BLaER1 (cell line): ENCODE data around the gene ADAMTS8.

Experiments used
- H3K27ac ChIP-seq: shearing (Covaris generic); formaldehyde crosslinking; 2 replicates; pipeline ENCODE4 v1.8.1; 2022
- H3K27me3 ChIP-seq: shearing (Covaris generic); formaldehyde crosslinking; 2 replicates; pipeline ENCODE4 v1.8.1; 2022
- H3K36me3 ChIP-seq: shearing (Covaris generic); formaldehyde crosslinking; 2 replicates; pipeline ENCODE4 v1.8.1; 2022
- H3K4me1 ChIP-seq: shearing (Covaris generic); formaldehyde crosslinking; 2 replicates; pipeline ENCODE4 v1.8.1; 2022
- H3K4me2 ChIP-seq: shearing (Covaris generic); formaldehyde crosslinking; 2 replicates; pipeline ENCODE4 v1.8.1; 2022
- H3K4me3 ChIP-seq: shearing (Covaris generic); formaldehyde crosslinking; 2 replicates; pipeline ENCODE4 v1.8.1; 2022
- H3K9ac ChIP-seq: shearing (Covaris generic); formaldehyde crosslinking; 2 replicates; pipeline ENCODE4 v1.8.1; 2022
- H3K9me3 ChIP-seq: shearing (Covaris generic); formaldehyde crosslinking; 2 replicates; pipeline ENCODE4 v1.8.1; 2022
- H4K20me1 ChIP-seq: shearing (Covaris generic); formaldehyde crosslinking; 2 replicates; pipeline ENCODE4 v1.8.1; 2022
- Cebpa-rat ChIP-seq: shearing (Covaris generic); IDR thresholded peaks from 2 replicates; pipeline ENCODE4 v1.8.1; 2022

ADAMTS8 gene

GRCh38 chr11:130459521-130459920, 31.1 kb upstream of the ADAMTS8 start:
- no peak overlapping the region for H3K9ac ChIP-seq
- H3K36me3 ChIP-seq = no peaks in the 10 kb centered on the region
- no peak overlapping the region for H3K4me2 ChIP-seq
- no peak overlapping the region for H3K4me3 ChIP-seq
- peaks cover 20% of the 10 kb centered on the region for H3K4me1 ChIP-seq
- TF ChIP-seq Cebpa-rat = no peak
- no peaks in the 10 kb centered on the region for H3K9me3 ChIP-seq
- H4K20me1 ChIP-seq = no peaks in the 10 kb centered on the region
- H3K27ac ChIP-seq = no peak overlapping the region
- H3K27me3 ChIP-seq = no peaks in the 10 kb centered on the region

- no peaks in the 10 kb centered on the region for H3K27me3 ChIP-seq
- no peaks in the 10 kb centered on the region for H3K36me3 ChIP-seq
- H3K9ac ChIP-seq = no peak overlapping the region
Measured at GRCh38 chr11:130458410-130458729, 30.0 kb upstream of the ADAMTS8 start.

GRCh38 chr11:130457623-130458409, 29.4 kb upstream of the ADAMTS8 start:
- H4K20me1 ChIP-seq = no peaks in the 10 kb centered on the region
- no peaks in the 10 kb centered on the region for H3K9me3 ChIP-seq
- H3K9ac ChIP-seq = no peak overlapping the region
- no peak overlapping the region for H3K27ac ChIP-seq
- H3K4me1 ChIP-seq = peaks cover 20% of the 10 kb centered on the region
- no peaks in the 10 kb centered on the region for H3K27me3 ChIP-seq
- no peak overlapping the region for H3K4me3 ChIP-seq
- H3K36me3 ChIP-seq = no peaks in the 10 kb centered on the region
- no peak for TF ChIP-seq Cebpa-rat
- H3K4me2 ChIP-seq = no peak overlapping the region

More at GRCh38 chr11:130458410-130458729, 30.0 kb upstream of the ADAMTS8 start:
- Histone ChIP-seq H3K4me1 (peaks cover 20% of the 10 kb centered on the region), H3K4me3 (no peak overlapping the region), H3K4me2 (no peak overlapping the region), H4K20me1 (no peaks in the 10 kb centered on the region), H3K9me3 (no peaks in the 10 kb centered on the region), H3K27ac (no peak overlapping the region)
- TF ChIP-seq Cebpa-rat = no peak

GRCh38 chr11:130456286-130456685, 27.9 kb upstream of the ADAMTS8 start:
- no peak for TF ChIP-seq Cebpa-rat
- no peak overlapping the region for H3K4me2 ChIP-seq
- peaks cover 17% of the 10 kb centered on the region for H3K4me1 ChIP-seq
- H3K9ac ChIP-seq = no peak overlapping the region
- no peaks in the 10 kb centered on the region for H3K27me3 ChIP-seq
- H3K9me3 ChIP-seq = no peaks in the 10 kb centered on the region
- no peaks in the 10 kb centered on the region for H3K36me3 ChIP-seq
- H3K4me3 ChIP-seq = no peak overlapping the region
- no peak overlapping the region for H3K27ac ChIP-seq
- no peaks in the 10 kb centered on the region for H4K20me1 ChIP-seq

GRCh38 chr11:130455483-130456127, 27.2 kb upstream of the ADAMTS8 start:
- Histone ChIP-seq H3K9ac (no peak overlapping the region), H3K27me3 (no peaks in the 10 kb centered on the region), H4K20me1 (no peaks in the 10 kb centered on the region), H3K4me1 (peaks cover 12% of the 10 kb centered on the region), H3K4me2 (no peak overlapping the region), H3K4me3 (no peak overlapping the region), H3K27ac (no peak overlapping the region), H3K9me3 (no peaks in the 10 kb centered on the region), H3K36me3 (no peaks in the 10 kb centered on the region)
- no peak for TF ChIP-seq Cebpa-rat

GRCh38 chr11:130454491-130455252, 26.3 kb upstream of the ADAMTS8 start:
- Histone ChIP-seq H3K36me3 (no peaks in the 10 kb centered on the region), H4K20me1 (no peaks in the 10 kb centered on the region), H3K27ac (no peak overlapping the region), H3K4me3 (no peak overlapping the region), H3K9me3 (no peaks in the 10 kb centered on the region), H3K4me1 (0 out of 2 replicates have a peak, but pooled peaks cover 9% of the 10 kb centered on the region), H3K4me2 (no peak overlapping the region), H3K27me3 (peaks cover 1% of the 10 kb centered on the region; the same call in 1 of the 2 replicates), H3K9ac (no peak overlapping the region)
- no peak for TF ChIP-seq Cebpa-rat

GRCh38 chr11:130452940-130453339, 24.5 kb upstream of the ADAMTS8 start:
- Histone ChIP-seq H3K27me3 (peaks cover 12% of the 10 kb centered on the region; the same call in 1 of the 2 replicates), H3K4me1 (peaks cover 13% of the 10 kb centered on the region), H3K27ac (no peak overlapping the region), H4K20me1 (no peaks in the 10 kb centered on the region), H3K36me3 (no peaks in the 10 kb centered on the region), H3K4me3 (no peak overlapping the region), H3K9me3 (no peaks in the 10 kb centered on the region), H3K9ac (no peak overlapping the region), H3K4me2 (no peak overlapping the region)
- TF ChIP-seq Cebpa-rat = no peak

GRCh38 chr11:130452176-130452575, 23.8 kb upstream of the ADAMTS8 start:
- Histone ChIP-seq H4K20me1 (no peaks in the 10 kb centered on the region), H3K9ac (no peak overlapping the region), H3K36me3 (no peaks in the 10 kb centered on the region), H3K4me3 (no peak overlapping the region), H3K27ac (no peak overlapping the region), H3K4me2 (no peak overlapping the region), H3K27me3 (peaks cover 12% of the 10 kb centered on the region; the same call in 1 of the 2 replicates), H3K4me1 (peaks cover 14% of the 10 kb centered on the region), H3K9me3 (no peaks in the 10 kb centered on the region)
- TF ChIP-seq Cebpa-rat = no peak

GRCh38 chr11:130451231-130452019, 23.0 kb upstream of the ADAMTS8 start:
- no peak overlapping the region for H3K27ac ChIP-seq
- H4K20me1 ChIP-seq = no peaks in the 10 kb centered on the region
- peaks cover 14% of the 10 kb centered on the region for H3K4me1 ChIP-seq
- H3K36me3 ChIP-seq = no peaks in the 10 kb centered on the region
- no peak for TF ChIP-seq Cebpa-rat
- peaks cover 12% of the 10 kb centered on the region; the same call in 1 of the 2 replicates for H3K27me3 ChIP-seq
- H3K4me2 ChIP-seq = no peak overlapping the region
- H3K4me3 ChIP-seq = no peak overlapping the region
- H3K9ac ChIP-seq = no peak overlapping the region
- H3K9me3 ChIP-seq = no peaks in the 10 kb centered on the region
